DMS153 treated with DMSO at 0.1 percent for 48 hours (cell line): ENCODE results near the gene CCDC12.

ENCODE experiments used
- DNase-seq: peaks from one replicate; lab custom pipeline; 2025; ENCODE audit not compliant: unreplicated experiment; lab: John Stamatoyannopoulos, UW

Gene CCDC12

DNA sequence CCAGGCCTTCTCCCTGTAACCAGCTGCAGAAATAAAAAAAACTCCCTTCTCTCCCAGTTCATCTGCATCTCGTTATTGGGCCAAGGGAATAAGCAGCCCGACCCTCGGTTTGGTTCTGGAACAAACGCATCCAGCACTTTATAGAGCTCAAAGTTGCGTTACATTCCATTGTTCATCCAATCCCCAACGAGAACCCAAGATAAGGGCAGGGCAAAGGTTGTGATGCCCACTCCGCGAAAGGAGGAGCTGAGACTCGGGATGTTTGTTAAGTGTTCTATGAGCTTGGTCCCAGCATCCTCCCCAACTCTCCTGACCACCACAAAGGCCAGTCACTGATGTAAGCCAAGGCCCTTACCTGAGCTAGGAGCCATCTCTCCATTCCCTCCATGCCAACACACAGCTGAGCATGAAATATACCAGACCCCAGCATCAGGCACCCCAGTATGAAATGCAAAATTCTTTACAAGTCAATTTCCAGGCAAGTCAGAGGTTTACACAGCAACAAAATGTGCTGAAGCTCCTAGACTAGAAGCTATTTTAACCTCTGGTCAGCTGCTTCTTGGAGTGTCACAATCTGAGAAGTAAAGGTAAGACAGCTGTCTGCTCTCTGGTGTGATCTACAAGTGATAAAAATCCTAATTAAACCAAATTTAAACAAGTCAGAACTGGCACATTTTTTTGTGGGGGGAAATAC lies 17.9 kb downstream of the CCDC12 start:
- no peak for DNase-seq

DNA sequence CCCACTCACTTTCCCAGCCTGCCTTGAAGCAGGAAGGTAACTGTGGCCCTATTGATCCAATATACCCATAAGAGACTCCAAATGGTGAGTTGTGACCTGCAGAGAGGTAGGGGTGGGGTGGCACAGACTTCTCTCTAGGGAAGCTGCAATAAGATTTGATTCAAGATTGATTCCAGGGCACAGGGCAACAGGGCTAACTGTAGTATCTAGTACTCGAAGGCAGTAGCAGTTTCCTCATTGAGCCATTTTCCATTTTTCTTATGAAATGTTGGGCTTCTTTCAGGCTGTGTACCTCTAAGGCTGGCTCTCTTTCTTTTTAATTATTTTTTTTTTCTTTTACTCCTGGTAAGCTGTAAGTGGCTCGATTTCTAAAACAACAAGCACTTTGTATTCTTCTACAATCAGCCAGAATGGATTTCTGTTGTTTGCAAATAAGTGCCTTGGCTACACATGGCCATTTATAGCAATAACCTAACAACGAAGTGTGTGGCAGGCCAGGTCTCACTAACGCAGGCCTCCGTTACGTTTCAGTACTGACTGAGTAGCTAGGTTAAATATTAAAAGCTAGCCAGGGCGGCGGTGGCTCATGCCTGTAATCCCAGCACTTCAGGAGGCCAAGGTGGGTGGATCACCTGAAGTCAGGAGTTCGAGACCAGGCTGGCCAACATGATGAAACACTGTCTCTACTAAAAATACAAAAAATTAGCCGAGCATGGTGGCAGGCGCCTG lies 19.3 kb downstream of the CCDC12 start:
- no peak for DNase-seq

DNA sequence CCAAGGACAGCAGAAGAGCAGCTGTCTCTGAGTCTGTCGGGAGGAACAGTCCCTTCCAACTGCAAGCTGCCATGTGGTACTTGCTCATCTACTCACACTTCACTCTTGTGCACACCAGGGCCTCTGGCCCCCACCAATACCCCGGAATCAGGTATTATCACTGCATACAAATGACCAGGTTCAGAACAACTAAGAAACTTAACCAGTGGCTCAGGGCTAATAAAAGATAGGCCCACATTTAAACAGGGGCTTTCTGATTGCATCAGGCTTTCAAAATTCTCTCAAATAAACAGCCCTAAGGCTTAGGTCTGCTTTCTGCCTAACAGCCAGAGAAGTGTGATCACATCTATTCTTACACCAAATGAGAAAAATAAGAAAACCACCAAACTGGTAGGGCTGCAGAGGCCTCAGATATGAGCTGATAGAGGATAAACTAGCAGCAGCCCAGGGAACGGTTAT lies 20.7 kb downstream of the CCDC12 start:
- DNase-seq: no peak

DNA sequence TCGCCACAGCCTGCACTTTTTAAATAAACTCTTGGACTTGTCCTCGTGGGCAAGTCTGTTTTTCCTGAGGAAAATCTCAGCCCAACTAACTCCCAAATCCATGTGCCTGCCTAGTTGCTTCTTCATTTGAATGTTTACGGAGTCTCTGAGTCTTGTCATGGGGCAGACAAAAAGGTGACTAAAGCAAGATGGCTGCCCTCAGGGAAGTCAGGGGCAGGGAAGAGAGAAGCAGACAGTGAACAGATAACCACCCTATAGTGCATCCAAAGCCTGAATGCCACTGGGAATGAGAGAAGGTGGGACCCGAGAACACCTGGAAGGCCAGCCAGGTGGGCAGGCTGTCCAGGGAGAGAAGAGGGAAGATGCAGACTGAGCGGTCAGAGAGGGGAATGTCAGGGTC lies 21.4 kb downstream of the CCDC12 start:
- no peak for DNase-seq

DNA sequence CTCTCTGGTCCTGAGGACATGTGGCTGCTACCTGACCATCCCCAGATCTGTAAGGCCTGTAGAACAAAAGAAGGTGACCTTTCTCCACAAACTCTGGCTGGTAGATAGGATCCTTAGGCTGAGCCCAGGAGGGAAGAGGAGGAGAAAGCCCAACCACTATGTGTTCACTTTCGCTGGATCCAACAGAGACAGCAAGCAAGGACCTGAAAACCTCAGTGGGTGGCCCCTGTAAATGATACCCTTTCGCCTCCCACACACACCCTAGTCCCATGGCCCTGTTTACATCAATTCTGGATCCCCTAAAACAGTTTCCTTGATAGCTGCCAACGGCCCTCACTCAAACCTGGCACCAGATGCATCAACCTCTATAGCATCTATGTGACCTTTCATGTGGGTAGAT lies 22.4 kb downstream of the CCDC12 start:
- no peak for DNase-seq

DNA sequence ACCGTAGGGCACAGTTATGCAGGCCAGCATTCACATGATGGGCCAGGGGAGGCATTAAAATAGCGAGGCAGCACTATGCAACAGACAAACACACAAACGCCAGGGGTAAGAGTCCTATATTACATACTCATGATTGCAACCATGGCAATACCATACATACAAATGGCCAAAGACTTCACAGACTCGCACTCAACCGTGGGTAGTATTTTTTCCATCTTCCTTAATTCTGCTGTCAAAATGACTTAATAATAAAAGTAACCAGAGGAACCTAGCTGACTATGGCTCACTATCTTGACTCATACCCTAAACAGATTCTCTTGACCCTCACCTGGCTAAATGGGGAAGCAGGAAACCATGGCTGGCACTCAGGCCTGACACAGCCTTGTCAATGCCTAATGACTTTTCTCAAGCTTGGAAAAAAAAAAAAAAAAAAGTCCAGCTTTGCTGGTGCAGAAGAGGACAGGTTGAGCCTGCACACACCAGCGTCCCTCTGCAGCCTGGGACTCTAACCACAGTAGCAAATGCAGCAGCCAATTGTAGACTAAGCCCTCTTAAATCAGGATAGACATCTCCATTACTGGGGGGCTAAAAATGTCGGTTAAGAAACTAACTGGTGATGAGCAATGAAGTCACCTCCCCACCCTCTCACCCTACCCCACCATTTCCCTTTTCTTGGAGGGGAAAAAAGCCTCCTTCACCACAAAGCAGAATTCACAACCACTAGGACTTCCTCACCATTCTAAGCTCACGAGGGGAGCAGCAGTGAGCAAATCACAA lies 23.1 kb downstream of the CCDC12 start:
- no peak for DNase-seq

DNA sequence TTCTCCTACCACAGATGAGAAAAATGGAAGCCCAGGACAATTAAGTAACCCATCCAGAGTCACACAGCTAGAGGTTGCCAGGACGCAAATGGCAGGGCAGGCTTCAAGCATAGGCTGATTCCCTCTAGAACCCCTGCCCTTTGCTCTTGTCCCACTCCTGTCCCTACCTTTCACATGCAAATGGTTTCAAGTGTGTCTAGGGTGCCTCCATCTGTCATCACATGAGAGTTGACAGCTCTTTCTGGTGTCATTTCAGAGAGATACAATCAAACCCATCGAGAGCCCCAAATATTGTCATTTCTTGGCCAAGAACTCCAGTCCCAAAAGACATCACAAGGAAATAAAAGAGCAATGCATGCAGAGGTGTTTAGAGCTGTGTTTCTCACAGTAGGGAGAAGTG lies 23.7 kb downstream of the CCDC12 start:
- no peak for DNase-seq

DNA sequence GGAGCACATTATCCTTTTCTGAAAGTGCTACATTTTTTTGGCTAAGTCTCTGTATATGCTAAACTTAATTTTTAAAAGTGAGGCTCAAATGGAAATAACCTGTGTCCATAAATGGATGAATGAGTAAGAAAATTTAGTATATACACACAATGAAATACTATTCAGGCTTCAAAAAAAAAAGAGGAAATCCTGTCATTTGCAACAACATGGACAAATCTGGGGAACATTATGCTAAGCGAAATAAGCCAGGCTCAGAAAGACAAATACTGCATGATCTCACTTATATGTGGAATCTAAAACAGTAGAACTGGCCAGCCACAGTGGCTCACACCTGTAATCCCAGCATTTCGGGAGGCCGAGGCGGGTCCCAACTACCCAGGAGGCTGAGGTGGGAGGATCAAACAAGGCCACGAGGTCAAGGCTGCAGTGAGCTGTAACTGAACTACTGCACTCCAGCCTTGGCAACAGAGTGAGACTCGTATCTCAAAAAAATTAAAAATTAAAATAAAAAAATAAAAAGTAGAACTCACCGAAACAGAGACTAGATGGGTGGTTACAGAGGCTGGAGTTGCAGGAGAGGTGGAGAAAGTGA lies 25.8 kb downstream of the CCDC12 start:
- no peak for DNase-seq

DNA sequence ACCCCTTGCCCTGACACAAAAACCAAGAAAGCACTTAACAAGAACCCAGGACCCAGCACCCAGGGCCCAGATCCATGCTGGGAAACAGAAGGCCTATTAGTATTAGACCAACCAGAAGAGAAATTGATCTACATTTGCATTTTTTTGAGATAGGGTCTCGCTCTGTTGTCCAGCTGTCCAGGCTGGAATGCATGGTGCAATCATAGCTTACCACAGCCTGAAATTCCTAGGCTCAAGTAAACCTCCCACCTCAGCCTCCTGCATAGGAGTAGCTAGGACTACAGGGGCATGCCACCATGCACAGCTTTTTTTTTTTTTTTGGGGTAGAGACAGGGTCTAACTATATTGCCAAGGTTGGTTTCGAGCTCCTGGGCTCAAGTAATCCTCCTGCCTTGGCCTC lies 26.4 kb downstream of the CCDC12 start:
- DNase-seq: no peak

DNA sequence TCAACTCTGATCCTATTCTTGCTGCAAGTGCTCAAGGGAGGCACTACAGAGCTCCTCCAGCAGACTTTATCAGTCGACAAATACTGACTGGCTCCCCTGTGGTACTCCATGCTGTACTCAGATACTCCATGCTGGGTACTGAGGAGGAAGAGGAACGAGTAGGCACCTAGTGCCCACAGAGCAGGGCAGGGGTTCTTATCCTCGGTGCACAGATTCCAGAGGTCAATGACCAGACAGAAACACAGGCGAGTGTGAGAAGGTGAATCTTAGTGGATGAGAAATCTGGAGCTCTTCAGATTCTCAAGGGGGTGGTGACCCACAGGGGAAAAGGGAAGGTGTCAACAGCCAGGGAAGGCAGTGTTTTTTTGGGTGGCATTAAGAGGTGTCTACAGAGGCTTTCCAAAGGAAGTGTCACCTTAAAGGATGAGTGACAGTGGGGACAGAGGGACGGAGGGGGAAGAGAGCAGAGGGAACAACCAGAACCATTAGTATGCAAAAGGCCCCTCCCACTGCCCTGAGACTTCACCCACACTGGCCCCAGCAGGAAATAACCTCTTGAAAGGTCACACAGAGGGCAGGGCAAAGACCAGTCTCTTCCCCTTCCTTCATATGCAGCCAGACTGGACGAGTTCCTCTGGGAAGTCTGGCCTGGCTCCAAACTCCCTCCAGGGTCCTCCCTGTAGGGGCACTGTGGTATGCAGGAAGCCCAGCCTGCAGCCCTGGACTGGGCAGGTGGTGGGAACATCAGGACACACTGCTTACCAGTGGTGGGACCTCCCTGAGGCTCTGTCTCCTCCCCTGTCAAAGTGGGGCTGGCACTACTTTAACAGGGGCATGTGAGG lies 27.5 kb downstream of the CCDC12 start:
- DNase-seq: no peak

DNA sequence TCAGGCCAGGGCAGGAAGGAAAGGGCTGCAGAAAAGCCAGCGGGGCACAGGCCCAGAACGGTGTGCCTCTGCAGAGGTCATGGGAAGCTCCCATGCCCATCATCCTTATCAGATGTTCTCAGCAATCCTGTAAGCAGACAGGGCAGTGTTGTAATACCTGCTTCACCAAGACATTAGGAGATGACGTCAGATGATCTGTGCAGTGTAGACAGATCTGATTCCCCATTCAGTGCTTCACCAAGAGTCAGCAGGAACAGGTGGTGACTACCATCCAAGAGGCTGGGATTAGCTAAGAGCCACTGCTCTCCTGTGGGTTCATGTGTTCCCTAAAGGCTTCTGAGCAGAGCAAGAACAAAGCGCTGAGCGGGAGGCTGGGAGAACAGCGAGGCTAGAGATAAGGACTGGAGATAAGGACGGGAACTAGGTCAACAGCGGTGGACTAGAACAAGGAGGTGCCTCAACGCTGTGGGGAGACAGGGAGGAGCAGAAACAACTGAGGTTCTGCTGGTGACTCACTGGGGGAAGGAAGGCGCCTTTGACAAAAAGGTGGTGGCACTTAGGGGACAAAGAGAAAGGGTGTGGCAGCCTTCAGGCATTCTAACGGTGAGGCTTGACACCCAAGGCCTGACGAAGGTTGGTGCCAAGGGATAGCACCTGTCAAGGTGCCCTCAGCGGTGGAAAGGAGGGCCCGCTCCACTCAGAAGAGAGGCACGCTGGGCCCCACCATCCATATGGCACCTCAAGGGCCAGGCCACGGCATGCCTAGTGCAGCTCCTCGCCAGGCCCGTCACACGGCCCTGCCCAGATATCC lies 28.4 kb downstream of the CCDC12 start:
- DNase-seq: peak; percentile 3

DNA sequence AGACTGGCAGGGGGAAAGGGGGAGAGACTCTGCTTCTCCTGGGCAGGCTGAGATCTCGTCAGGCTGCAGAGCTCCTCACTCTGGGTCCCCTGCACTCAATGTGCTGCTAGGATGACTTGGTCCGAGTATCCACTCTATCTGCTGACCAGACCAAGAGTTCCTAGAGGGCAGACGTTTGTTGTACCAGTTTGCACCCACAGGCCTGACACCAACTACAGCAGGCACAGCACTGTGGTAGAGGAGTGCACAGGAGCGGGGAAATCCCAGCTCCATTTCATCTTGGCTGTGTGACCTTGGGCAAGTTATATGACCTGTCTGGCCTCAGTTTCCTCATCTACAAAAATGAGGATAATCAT lies 29.0 kb downstream of the CCDC12 start:
- DNase-seq: no peak

DNA sequence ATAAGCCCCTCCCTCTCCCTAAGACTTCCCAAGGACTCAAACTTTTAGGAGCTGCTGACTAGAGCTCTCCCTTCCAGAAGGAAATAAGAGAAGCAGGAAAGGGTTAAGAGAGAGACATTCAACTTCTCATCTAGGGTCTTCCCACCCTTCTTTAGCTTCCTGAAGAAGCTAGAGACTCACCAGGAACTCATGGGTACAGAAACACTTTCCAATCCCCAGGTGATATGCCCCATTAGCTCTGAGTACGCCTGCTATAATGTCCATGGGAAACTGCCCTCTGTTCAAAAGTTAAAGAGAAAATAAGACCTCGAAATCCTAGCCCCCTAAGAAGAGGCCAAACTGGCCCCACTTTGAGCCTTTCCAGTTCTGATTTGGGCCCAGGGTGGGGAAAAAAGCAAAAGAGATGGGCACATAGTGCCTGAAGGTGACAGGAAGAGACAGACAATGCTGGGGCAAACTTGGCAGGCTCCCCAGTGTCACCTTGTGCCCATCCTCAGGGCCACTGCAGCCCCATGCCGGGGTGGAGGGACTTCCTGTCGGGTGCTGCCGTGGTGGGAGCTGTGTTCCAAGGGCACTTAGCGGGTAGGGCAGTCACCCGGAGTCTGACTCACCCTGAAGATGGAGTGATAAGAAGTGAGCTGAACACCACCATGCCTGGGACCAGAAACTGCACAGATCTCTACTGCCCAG lies 29.5 kb downstream of the CCDC12 start:
- DNase-seq: no peak

DNA sequence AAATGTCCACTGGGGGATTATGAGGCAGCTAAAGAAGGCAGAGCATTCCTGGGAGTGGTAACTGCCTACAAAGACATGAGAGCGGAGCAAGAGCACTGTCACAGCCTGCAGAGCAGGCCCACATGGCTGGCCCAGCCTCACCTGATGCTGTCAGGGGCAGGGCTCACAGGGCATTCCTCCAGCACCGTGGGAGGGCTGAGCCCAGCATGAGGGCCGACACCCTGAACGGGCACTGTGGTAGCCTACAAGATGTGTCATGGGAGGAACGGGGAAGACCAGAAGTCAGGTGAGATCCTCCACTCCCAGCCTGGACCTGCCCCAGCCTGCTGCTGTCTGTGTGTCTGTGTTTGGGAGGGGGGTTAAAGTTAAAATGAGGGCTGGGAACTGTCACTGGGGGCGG lies 30.1 kb downstream of the CCDC12 start:
- DNase-seq: no peak

DNA sequence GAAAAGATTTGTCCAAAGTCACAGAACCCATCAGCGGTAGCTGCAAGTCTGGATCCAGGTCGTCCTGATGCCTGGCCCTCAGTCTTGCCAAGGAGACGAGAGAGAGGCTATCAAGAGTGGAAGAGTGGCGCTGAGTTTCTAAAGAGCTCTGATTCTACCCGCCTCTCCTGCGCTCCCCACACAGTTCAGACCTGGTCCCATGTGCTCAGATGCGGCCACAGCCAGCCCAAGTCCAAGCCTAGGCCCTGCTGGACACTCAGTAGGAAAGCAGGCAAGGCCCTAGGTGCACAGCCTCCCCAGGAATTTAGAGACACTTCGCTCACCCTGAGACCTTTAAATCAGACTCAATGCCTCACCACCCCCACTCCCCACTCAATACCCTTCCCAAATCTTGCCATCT lies 32.4 kb downstream of the CCDC12 start:
- no peak for DNase-seq

DNA sequence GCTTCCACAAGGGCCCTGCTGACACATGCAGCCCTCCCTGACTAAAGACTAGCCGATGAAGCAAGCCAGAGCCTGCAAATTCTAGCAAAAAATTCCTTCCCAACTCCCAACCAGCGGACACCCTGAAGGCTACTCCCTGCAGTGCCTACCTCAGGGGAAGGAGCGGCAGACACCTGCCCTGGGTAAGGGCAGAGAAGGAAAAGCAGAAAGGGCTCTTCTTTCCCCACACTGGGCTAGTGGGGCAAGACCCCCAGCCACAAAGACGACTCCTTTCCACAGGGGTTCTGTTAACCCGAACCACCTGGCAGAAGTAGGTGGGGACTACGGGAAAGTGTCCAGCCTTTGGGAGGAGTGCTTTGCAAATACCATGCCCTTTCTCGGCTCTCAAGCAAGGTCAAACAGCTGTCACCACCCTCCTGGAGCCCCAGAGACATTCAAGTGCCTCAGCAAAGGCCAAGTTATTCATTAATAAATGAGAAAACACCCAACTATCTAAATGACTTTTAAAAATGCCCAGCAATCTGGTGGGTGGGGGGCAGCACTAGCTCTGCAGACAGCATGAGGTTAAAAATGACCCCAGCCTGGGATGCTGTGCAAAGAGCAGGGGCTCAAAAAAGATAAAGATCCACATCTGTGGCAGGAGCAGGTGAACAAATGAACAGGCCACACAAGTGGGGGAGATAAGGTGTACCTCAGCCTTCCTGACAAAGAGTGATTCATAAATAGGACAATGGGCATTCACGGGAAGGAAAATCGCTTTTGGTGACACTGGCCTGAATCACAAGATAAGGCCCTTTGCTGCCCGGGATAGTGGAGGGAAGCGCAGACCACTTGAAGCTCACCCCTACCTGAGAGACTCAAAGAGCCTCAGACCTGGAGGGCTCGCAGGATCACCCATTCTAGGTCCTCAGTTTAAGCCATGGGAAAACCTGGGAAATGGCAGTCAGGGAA lies 33.0 kb downstream of the CCDC12 start:
- DNase-seq: peak; percentile 1

DNA sequence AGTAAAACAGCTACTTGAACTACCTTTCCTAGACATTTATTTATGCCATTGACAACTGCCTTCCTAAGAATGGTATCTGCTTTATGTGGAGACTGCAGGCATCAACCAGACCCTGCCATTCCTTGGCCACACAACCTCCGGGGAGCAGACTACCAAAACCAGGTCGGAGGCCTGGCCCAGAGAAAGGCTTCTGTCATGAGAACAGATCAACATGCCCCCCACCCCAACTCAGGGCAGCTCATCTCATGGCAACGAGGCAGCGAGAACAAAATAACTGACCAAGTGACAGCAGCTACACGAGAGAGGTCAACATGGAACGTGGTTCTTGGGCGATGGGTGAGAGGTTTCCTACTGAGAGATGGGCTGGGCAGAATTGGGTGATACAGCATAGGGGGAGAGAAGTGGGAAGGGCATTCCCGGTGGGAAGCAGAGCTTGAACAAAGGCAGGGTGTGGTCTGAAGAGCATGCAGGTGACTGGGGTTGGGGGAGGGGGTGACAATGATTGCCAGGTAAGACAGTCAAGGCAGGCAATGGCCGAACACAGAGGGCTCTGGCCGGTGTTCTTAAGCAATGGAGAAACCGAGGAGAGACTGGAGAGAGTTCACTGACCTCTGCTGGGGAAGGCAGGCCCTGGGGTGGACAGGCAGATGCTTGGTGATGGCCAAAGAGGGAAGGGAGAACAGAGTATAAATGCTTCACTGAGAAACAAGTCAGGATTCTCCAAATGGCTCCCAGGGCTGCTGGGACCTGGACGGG lies 33.9 kb downstream of the CCDC12 start:
- DNase-seq: no peak

DNA sequence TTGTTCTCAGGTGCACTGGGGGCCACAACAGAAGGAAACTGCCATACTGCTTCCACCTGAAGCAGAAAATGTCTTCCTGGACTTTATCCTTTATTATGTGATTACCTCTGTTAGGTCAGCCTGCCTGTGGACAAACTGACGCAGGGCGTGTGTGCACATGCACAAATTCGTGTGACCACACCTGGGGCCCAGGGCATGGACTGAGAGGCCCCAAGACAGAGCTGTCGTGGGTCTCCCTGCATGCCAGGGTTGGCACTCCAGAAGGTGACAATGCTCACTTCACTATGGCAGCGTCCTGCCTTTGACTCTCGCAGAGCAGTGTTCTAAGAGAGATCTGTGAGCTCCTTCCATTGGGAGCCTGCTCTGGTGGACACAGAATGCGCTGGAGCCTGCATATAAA lies 34.5 kb downstream of the CCDC12 start:
- no peak for DNase-seq
